Activated naive CD4-positive, alpha-beta T cell treated with anti-CD3 and anti-CD28 coated beads, Interleukin-2, amount 50 U/mL, for 16 hours (primary cell): ENCODE measurements around the gene NCOA4.
A peak's percentile ranks its signal among the peaks of the same experiment; 100 is the strongest.
"Not testable (repeated sequence)": the region's sequence is repeated elsewhere in the genome, so short reads cannot be mapped to it uniquely, and the experiment has no call there.

Experiments used
- DNase-seq: peaks from one replicate; pipeline ENCODE4 v3.0.0-alpha.2; 2020

NCOA4 gene

GRCh38 chr10:46019177-46019528 lies 11.3 kb downstream of the NCOA4 start:
- no peak for DNase-seq

GRCh38 chr10:46018453-46019176 lies 11.8 kb downstream of the NCOA4 start:
- DNase-seq = no peak

GRCh38 chr10:46017733-46018132 lies 12.7 kb downstream of the NCOA4 start:
- no peak for DNase-seq

- DNase-seq = no peak
Observed at GRCh38 chr10:46016811-46017210, 13.6 kb downstream of the NCOA4 start.

- no peak for DNase-seq
Observed at GRCh38 chr10:46016190-46016589, 14.2 kb downstream of the NCOA4 start.

GRCh38 chr10:46014683-46015405 lies 15.6 kb downstream of the NCOA4 start:
- no peak for DNase-seq

- no peak for DNase-seq
Observed at GRCh38 chr10:46014206-46014605, 16.2 kb downstream of the NCOA4 start.

- DNase-seq = no peak
Observed at GRCh38 chr10:46012746-46013145, 17.7 kb downstream of the NCOA4 start.

GRCh38 chr10:46006219-46006618 lies 24.2 kb downstream of the NCOA4 start:
- DNase-seq = no peak

GRCh38 chr10:46005383-46005782 lies 25.0 kb downstream of the NCOA4 start:
- no peak for DNase-seq

- DNase-seq = no peak
Observed at GRCh38 chr10:46004963-46005362, 25.5 kb downstream of the NCOA4 start.

- DNase-seq = no peak
Observed at GRCh38 chr10:46002916-46003693, 27.3 kb downstream of the NCOA4 start.

- DNase-seq = not testable (repeated sequence)
Observed at GRCh38 chr10:46002189-46002687, 28.2 kb downstream of the NCOA4 start.

- no peak for DNase-seq
Observed at GRCh38 chr10:46001187-46001756, 29.2 kb downstream of the NCOA4 start.

- DNase-seq = no peak
Observed at GRCh38 chr10:46000538-46000937, 29.9 kb downstream of the NCOA4 start.

- not testable (repeated sequence) for DNase-seq
Observed at GRCh38 chr10:45999955-46000354, 30.5 kb downstream of the NCOA4 start.

GRCh38 chr10:45997994-45998763 lies 32.2 kb downstream of the NCOA4 start:
- DNase-seq = no peak

- no peak for DNase-seq
Observed at GRCh38 chr10:45997557-45997956, 32.9 kb downstream of the NCOA4 start.

GRCh38 chr10:45985590-45985989 lies 44.8 kb downstream of the NCOA4 start:
- not testable (repeated sequence) for DNase-seq

GRCh38 chr10:45984473-45984872 lies 46.0 kb downstream of the NCOA4 start:
- not testable (repeated sequence) for DNase-seq

- DNase-seq = peak; percentile 18
Observed at GRCh38 chr10:45983538-45984186, 46.8 kb downstream of the NCOA4 start.

- not testable (repeated sequence) for DNase-seq
Observed at GRCh38 chr10:45981367-45981766, 49.1 kb downstream of the NCOA4 start.
